H1 (cell line): ENCODE data around the gene DIRAS2. TPM values are rescaled to one million over a fixed set of nuclear protein-coding genes. Genes with fewer than 3 reads are reported as not detected.
"Not testable (repeated sequence)": the region's sequence is repeated elsewhere in the genome, so short reads cannot be mapped to it uniquely, and the experiment has no call there.

Experiments used
- CTCF ChIA-PET: fragments of 300-600 bp; sonication (Branson Sonifier 250); formaldehyde crosslinking; loops from one replicate; lab custom pipeline; 2021; ENCODE audit not compliant: partially characterized antibody; lab: Charles Lee
- POLR2A ChIA-PET: fragments of 300-600 bp; sonication (Branson Sonifier 250); formaldehyde crosslinking; loops from one replicate; lab custom pipeline; 2021; ENCODE audit warnings: inconsistent platforms; ENCODE audit not compliant: partially characterized antibody; lab: Charles Lee
- DNase-seq, 2 experiments: peaks; one replicate each; pipeline versions ENCODE4 v3.0.0 to v3.0.0-alpha.2; 2010 to 2022; ENCODE audit warnings: low spot score in 2 of 2, low read depth in 1 of 2, mixed read lengths in 1 of 2
- FAIRE-seq: peaks from 2 replicates; lab custom pipeline; 2011; peaks lifted over from hg19 to GRCh38; lab: Jason Lieb, UNC
- H2AFZ ChIP-seq: 2 replicates; pipeline ENCODE4 v1.8.1; 2012; ENCODE audit warnings: low read length, inconsistent platforms
- H2AK5ac ChIP-seq: 2 replicates; pipeline ENCODE4 v1.6.1; 2013; ENCODE audit warnings: low read depth, low read length
- H2BK120ac ChIP-seq: replicated peaks from 2 replicates; pipeline ENCODE3; 2013; ENCODE audit warnings: low read depth, low read length, inconsistent platforms
- H2BK12ac ChIP-seq: 2 replicates; pipeline ENCODE4 v1.6.1; 2013; ENCODE audit warnings: low read depth, low read length
- H2BK15ac ChIP-seq: 2 replicates; pipeline ENCODE4 v1.6.1; 2013; ENCODE audit warnings: low read length
- H2BK20ac ChIP-seq: 2 replicates; pipeline ENCODE4 v1.6.1; 2013; ENCODE audit warnings: low read length
- H2BK5ac ChIP-seq: 2 replicates; pipeline ENCODE4 v1.6.1; 2013; ENCODE audit warnings: low read depth, low read length
- H3K14ac ChIP-seq: 2 replicates; pipeline ENCODE4 v1.6.1; 2013; ENCODE audit warnings: inconsistent platforms; ENCODE audit not compliant: insufficient read length
- H3K18ac ChIP-seq: 2 replicates; pipeline ENCODE4 v1.6.1; 2013; ENCODE audit warnings: low read length; ENCODE audit errors: extremely low read depth
- H3K23ac ChIP-seq: 2 replicates; pipeline ENCODE4 v1.6.1; 2013; ENCODE audit warnings: inconsistent platforms; ENCODE audit not compliant: insufficient read length
- H3K23me2 ChIP-seq: 2 replicates; pipeline ENCODE4 v1.6.1; 2013; ENCODE audit warnings: low read depth, low read length
- H3K27ac ChIP-seq: 2 replicates; pipeline ENCODE4 v1.6.1; 2011; ENCODE audit warnings: low read depth, low read length, inconsistent platforms
- H3K27me3 ChIP-seq, 4 experiments: replicated peaks in 1 of 4; 1 replicate in 1 of 4; 2 replicates in 3 of 4; pipeline versions ENCODE4 v1.6.1 to v1.8.1; 2011 to 2013; ENCODE audit warnings: low read length in 3 of 4, mild to moderate bottlenecking in 3 of 4, inconsistent platforms in 2 of 4, mixed read lengths in 2 of 4, moderate library complexity in 1 of 4; ENCODE audit not compliant: control insufficient read depth in 3 of 4, insufficient read depth in 3 of 4; ENCODE audit errors: extremely low read depth in 1 of 4
- H3K36me3 ChIP-seq, 4 experiments: 2 replicates each; pipeline versions ENCODE4 v1.6.1 to v1.8.1; 2011 to 2013; ENCODE audit warnings: mild to moderate bottlenecking in 4 of 4, low read length in 3 of 4, moderate library complexity in 2 of 4, control low read depth in 1 of 4, inconsistent platforms in 1 of 4; ENCODE audit not compliant: insufficient read depth in 4 of 4, control insufficient read depth in 2 of 4
- H3K4ac ChIP-seq: replicated peaks from 2 replicates; pipeline ENCODE3; 2013; ENCODE audit warnings: low read length, low read depth, mixed read lengths, inconsistent platforms; ENCODE audit not compliant: insufficient read length
- H3K4me1 ChIP-seq, 4 experiments: replicated peaks in 1 of 4; 1 replicate in 1 of 4; 2 replicates in 3 of 4; pipeline versions ENCODE4 v1.6.1 to v1.8.1; 2011 to 2013; ENCODE audit warnings: low read length in 3 of 4, inconsistent platforms in 2 of 4, mixed read lengths in 1 of 4; ENCODE audit not compliant: insufficient read depth in 4 of 4, control insufficient read depth in 3 of 4
- H3K4me2 ChIP-seq, 2 experiments: 2 replicates each; pipeline versions ENCODE4 v1.6.1 to v1.8.1; 2011 to 2013; ENCODE audit warnings: low read depth in 2 of 2, low read length in 2 of 2, control low read depth in 1 of 2, inconsistent platforms in 1 of 2, mild to moderate bottlenecking in 1 of 2; ENCODE audit not compliant: insufficient read depth in 1 of 2
- H3K4me3 ChIP-seq, 4 experiments: fragments of 200-600, 300-600 bp in 1 of 4; sonication (generic), shearing (Covaris generic), sonication (Bioruptor Twin) in 1 of 4; 2 replicates each; pipeline versions ENCODE4 v1.5.1 to v1.8.1; 2011 to 2016; ENCODE audit warnings: low read length in 4 of 4, low read depth in 3 of 4, control low read depth in 2 of 4, inconsistent platforms in 2 of 4, mild to moderate bottlenecking in 2 of 4, mixed read lengths in 1 of 4, moderate library complexity in 1 of 4; ENCODE audit not compliant: insufficient read depth in 2 of 4; ENCODE audit errors: extremely low read depth in 1 of 4
- H3K56ac ChIP-seq: replicated peaks from 2 replicates; pipeline ENCODE3; 2013; ENCODE audit warnings: low read depth, mild to moderate bottlenecking, mixed read lengths, low read length, inconsistent platforms; ENCODE audit not compliant: insufficient read length
- H3K79me1 ChIP-seq: 2 replicates; pipeline ENCODE4 v1.6.1; 2013; ENCODE audit warnings: low read depth, low read length, control low read depth
- H3K79me2 ChIP-seq, 2 experiments: 2 replicates each; pipeline versions ENCODE4 v1.6.1 to v1.8.1; 2012 to 2013; ENCODE audit warnings: low read length in 2 of 2, mild to moderate bottlenecking in 2 of 2, inconsistent platforms in 1 of 2; ENCODE audit not compliant: insufficient read depth in 2 of 2, control insufficient read depth in 1 of 2
- H3K9ac ChIP-seq, 4 experiments: replicated peaks in 1 of 4; 1 replicate in 1 of 4; 2 replicates in 3 of 4; pipeline versions ENCODE4 v1.6.1 to v1.8.1; 2011 to 2013; ENCODE audit warnings: low read depth in 3 of 4, low read length in 3 of 4, control low read depth in 2 of 4, mild to moderate bottlenecking in 2 of 4, moderate library complexity in 2 of 4, inconsistent platforms in 1 of 4; ENCODE audit errors: extremely low read depth in 1 of 4
- H3K9me3 ChIP-seq, 2 experiments: 2 replicates each; pipeline versions ENCODE4 v1.6.1 to v1.8.1; 2012 to 2013; ENCODE audit warnings: mild to moderate bottlenecking in 2 of 2, moderate library complexity in 2 of 2, control low read depth in 1 of 2, inconsistent platforms in 1 of 2, low read depth in 1 of 2, low read length in 1 of 2, mixed read lengths in 1 of 2; ENCODE audit not compliant: insufficient read depth in 2 of 2
- H4K20me1 ChIP-seq, 2 experiments: replicated peaks in 1 of 2; 2 replicates each; pipeline versions ENCODE3 to v1.8.1; 2011 to 2013; ENCODE audit warnings: inconsistent platforms in 2 of 2, low read length in 2 of 2, mild to moderate bottlenecking in 1 of 2; ENCODE audit not compliant: insufficient read depth in 2 of 2, control insufficient read depth in 1 of 2
- H4K5ac ChIP-seq: 2 replicates; pipeline ENCODE4 v1.6.1; 2013; ENCODE audit warnings: low read length, low read depth, mixed read lengths, inconsistent platforms; ENCODE audit not compliant: insufficient read length
- H4K8ac ChIP-seq: 2 replicates; pipeline ENCODE4 v1.8.0; 2013; ENCODE audit warnings: mild to moderate bottlenecking, moderate library complexity, low read length, inconsistent platforms; ENCODE audit not compliant: insufficient read depth; ENCODE audit errors: extremely low read depth
- H4K91ac ChIP-seq: replicated peaks from 2 replicates; pipeline ENCODE3; 2013; ENCODE audit warnings: low read length, mixed read lengths, inconsistent platforms; ENCODE audit not compliant: insufficient read length
- BRCA1 ChIP-seq: IDR thresholded peaks from 2 replicates; pipeline ENCODE4 v1.6.1; 2012; ENCODE audit warnings: low read depth, low read length, improper control_type of control experiment
- WGBS, 2 experiments: shearing (Covaris generic) in 1 of 2; methylation state at CpG; one replicate each; pipeline versions ENCODE4 v1.1.6 to v1.1.7; 2013 to 2015; ENCODE audit warnings: low lambda C conversion rate in 2 of 2, mixed read lengths in 2 of 2, inconsistent platforms in 1 of 2, low coverage in 1 of 2, missing lambda C conversion rate in 1 of 2; ENCODE audit not compliant: insufficient replicate concordance in 2 of 2, insufficient coverage in 1 of 2, insufficient read length in 1 of 2; ENCODE audit errors: extremely low coverage in 1 of 2, missing lambda C conversion rate in 1 of 2; 5-methylcytosine and 5-hydroxymethylcytosine counted together
- polyA plus RNA-seq, 7 experiments: library from polyadenylated mRNA; depleted of rRNA in 3 of 7; stranded (reverse) in 5 of 7; unstranded in 2 of 7; fragments of >200 nt in 5 of 7; fragments of 200-250 nt in 2 of 7; gene quantifications; 1 replicate in 5 of 7; 2 replicates in 1 of 7; 4 replicates in 1 of 7; pipeline versions ENCODE4 v1.2.1 to v1.2.3, GENCODE V29; 2011 to 2013; ENCODE audit warnings: missing spikeins in 2 of 7, mixed read lengths in 2 of 7
- total RNA-seq: library from RNA; stranded (reverse); fragmentation: NEBNext Ultra II Directional; extraction: Animal tissue kit (Norgen Biotek cat#: 25700); gene quantifications from 2 replicates; pipeline ENCODE4 v1.2.1, GENCODE V29; 2021

DIRAS2 gene
- total and polyA plus RNA-seq, 2 of the 8 experiments (the other 6 are each of a cell fraction or from before 2014, with no cell fraction given) = 0.06 to 0.15 TPM

- Histone ChIP-seq H3K9ac (no peak overlapping the region), H3K4ac (no peak overlapping the region), H4K8ac (no peak overlapping the region), H3K79me2 (no peaks in the 10 kb centered on the region), H3K23me2 (no peaks in the 10 kb centered on the region; the same call in 1 of the 2 replicates), H3K79me1 (no peaks in the 10 kb centered on the region), H4K5ac (no peak overlapping the region), H4K91ac (no peak overlapping the region), H2AFZ (no peak overlapping the region), H3K18ac (no peak overlapping the region), H3K4me3 (no peak overlapping the region), H2AK5ac (no peak overlapping the region), H3K56ac (no peak overlapping the region), H3K4me2 (no peak overlapping the region), H3K27me3 (no peaks in the 10 kb centered on the region), H2BK20ac (no peak overlapping the region), H2BK12ac (no peak overlapping the region), H3K9me3 (no peaks in the 10 kb centered on the region), H3K23ac (no peak overlapping the region), H3K27ac (no peak overlapping the region), H2BK15ac (no peak overlapping the region), H3K4me1 (no peaks in the 10 kb centered on the region), H3K36me3 (no peaks in the 10 kb centered on the region), H4K20me1 (no peaks in the 10 kb centered on the region), H2BK5ac (no peak overlapping the region), H3K14ac (no peak overlapping the region), H2BK120ac (no peak overlapping the region)
- FAIRE-seq (no peak), DNase-seq (no peak)
- ChIA-PET POLR2A (no interaction called here), CTCF (interaction anchor here (1.3 kb wide), 1 partner anchor 15 kb away, joined by 3 read pairs; the partner anchor contains the start of gene DIRAS2)
- TF ChIP-seq BRCA1 = no peak
- WGBS, 2 experiments = 87% methylated on average over 3 of the region's 3 CpGs; no CpG with 5 or more reads in 1 of the 2 experiments
These were observed 15.6 kb upstream of the DIRAS2 start for GRCh38 chr9:90658181-90658580.

GRCh38 chr9:90656876-90657275, 14.3 kb upstream of the DIRAS2 start:
- H2BK5ac ChIP-seq, H3K18ac ChIP-seq, H2AFZ ChIP-seq, H3K4me3 ChIP-seq, H2BK120ac ChIP-seq, H4K20me1 ChIP-seq, H3K27ac ChIP-seq, FAIRE-seq, H4K5ac ChIP-seq, H3K27me3 ChIP-seq, H3K9me3 ChIP-seq, H3K4ac ChIP-seq, H3K4me2 ChIP-seq, H2BK20ac ChIP-seq, H2AK5ac ChIP-seq, H3K79me2 ChIP-seq, H3K14ac ChIP-seq, H3K36me3 ChIP-seq, H3K56ac ChIP-seq, H3K79me1 ChIP-seq, H3K23ac ChIP-seq, H2BK12ac ChIP-seq, H3K9ac ChIP-seq, POLR2A ChIA-PET, H3K4me1 ChIP-seq, DNase-seq, H4K8ac ChIP-seq, H4K91ac ChIP-seq, H3K23me2 ChIP-seq, H2BK15ac ChIP-seq: not testable (repeated sequence)
- 95% methylated on average over 6 of the region's 6 CpGs; no CpG with 5 or more reads in 1 of the 2 experiments for WGBS, 2 experiments
- CTCF ChIA-PET = interaction anchor here (0.7 kb wide), 1 partner anchor 158 kb away, joined by 4 read pairs; no protein-coding TSS in a partner anchor
